NCI-H2107 (cell line): ENCODE results near the gene SLC39A6.
"Not testable (repeated sequence)": the region's sequence is repeated elsewhere in the genome, so short reads cannot be mapped to it uniquely, and the experiment has no call there.

Experiments used
- DNase-seq: peaks from one replicate; lab custom pipeline; 2025; lab: John Stamatoyannopoulos, UW

Gene SLC39A6

DNA sequence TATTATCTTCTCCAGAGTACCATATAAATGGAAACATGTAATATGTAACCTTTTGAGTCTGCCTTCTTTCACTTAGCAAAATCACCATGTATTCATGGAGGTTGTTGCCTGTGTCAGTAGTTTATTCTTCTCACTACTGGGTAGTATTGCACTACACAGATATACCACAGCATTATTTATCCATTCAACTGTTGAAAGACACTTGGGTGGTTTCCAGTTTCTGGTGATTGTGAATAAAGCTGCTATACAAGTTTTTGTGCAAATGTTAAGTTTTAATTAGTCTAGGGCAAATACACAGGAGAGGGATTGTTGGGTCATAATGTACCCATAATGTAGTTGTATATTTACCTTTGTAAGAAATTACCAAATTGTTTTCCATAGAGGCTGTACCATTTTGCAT lies 32.2 kb downstream of the SLC39A6 start:
- DNase-seq, result no peak

DNA sequence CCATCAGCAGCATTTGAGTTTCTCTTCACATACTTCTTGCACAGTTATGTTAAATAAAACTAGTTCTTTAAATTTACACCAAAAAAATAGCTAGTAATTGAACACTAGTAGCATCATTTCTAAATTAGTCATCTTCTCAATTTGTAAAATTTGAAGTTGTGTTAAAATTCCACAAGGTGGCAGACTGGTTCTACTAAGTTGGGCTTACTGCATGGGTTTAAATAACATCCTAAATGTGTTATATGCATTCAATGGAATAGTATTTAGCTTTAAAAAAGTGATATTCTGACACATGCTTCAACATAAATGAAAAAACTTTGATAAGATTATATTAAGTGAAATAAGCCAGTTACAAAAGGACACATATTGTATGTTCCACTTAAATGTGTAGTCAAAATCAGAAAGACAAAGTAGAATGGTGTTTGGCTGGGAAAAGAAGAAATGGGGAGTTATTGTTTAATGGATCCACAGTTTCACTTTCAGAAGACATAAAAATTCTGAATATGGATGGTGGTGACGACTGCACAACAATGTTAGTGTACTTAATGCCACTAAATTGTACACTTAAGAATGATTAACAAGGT lies 33.1 kb downstream of the SLC39A6 start:
- DNase-seq, result peak; percentile 53

DNA sequence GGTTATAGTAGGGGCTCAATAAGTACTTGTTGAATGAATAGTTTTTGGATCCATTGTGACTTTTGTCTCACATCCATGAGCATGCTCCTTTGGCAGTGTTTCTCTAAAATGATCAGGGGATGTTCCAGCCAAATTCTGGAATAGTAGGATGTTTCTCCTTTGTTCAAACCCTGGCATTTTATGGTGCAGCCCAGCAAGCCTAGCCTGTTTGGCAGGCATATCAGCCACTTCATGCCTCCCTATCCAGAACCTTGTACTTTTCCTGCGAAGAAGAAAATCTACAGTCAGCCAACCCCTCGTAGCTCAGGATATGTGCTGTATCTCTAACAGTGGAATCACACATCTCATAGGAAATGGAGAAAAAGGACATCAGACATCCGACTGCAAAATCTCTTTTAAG lies 34.7 kb downstream of the SLC39A6 start:
- no peak for DNase-seq

DNA sequence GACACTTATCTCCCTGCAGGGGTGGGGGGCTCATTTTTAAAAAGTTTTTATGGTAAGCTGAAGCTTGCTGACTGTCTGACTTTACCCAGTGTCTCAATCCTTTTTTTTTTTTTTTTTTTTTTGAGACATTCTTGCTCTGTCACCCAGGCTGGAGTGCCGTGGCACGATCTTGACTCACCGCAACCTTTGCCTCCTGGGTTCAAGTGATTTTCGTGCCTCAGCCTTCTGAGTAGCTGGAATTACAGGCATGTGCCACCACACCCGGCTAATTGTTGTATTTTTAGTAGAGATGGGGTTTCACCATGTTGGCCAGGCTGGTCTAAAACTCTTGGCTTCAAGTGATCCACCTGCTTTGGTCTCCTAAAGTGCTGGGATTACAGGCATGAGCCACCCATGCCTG lies 37.0 kb downstream of the SLC39A6 start:
- not testable (repeated sequence) for DNase-seq

DNA sequence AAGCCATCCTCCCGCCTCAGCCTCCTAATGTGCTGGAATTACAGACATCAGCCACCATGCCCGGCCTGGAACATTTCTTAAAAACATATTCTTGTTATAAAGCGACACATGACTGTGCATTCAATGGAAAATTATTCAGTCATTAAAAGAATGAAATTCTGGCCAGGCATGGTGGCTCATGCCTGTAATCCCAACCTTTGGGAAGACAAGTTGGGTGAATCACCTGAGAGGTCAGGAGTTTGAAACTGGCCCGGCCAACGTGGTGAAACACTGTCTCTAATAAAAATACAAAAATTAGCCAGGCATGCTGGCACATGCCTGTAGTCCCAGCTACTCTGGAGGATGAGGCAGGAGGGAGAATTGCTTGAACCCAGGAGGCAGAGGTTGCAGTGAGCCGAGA lies 40.1 kb downstream of the SLC39A6 start:
- no peak for DNase-seq

DNA sequence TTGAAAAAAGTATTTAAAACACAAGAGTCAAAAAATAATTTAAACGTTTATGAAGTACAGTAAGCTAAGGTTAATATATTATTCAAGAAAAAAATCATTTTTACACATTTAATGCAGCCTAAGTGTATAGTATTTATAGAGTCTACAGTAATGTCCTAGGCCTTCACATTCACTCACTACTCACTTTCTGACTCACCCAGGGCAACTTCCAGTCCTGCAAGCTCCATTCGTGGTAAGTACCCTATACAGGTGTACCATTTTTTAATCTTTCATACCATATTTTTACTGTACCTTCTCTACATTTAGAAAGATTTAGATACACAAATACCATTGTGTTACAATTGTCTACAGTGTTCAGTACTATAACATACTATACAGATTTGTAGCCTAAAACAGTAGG lies 40.9 kb downstream of the SLC39A6 start:
- DNase-seq, result no peak

DNA sequence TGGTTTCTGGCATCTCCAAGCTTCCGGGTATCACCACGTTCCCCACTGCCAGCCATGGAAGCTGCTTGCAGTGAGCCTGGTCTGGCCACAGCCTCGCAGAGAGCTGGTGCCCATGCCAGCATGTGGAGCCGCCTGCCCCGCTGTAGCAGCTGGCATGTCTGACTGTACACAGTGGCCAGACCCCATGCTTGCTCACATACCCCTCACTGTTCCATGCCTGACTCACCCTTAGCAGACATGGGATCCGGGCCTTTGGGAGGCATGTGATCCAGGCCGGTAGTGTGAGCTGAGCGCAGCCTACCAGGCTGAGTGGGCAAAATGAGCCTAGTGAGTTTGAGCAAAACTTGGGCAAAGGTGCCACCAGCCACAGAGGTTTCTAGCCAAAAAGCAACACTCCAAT lies 43.0 kb downstream of the SLC39A6 start:
- DNase-seq, result no peak

DNA sequence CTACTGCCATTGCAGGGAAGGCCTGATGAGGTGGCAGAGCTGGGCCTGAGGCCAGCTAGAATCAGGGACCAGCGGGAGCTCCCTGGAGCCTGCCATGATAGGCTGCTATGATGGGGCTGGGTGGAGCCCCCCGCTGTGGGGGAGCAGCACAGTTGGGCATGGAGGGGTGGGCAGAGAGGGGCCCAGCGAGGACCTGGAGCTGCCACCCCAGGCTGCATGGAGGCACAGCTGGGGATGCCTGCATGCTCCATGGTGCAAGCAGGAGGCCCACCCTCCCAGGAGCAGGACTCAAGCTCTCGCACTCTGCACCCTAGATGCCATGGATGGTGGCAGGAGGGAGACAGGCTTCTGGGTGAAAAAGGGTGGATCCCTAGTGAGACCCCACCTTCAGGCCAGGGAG lies 43.9 kb downstream of the SLC39A6 start:
- no peak for DNase-seq

DNA sequence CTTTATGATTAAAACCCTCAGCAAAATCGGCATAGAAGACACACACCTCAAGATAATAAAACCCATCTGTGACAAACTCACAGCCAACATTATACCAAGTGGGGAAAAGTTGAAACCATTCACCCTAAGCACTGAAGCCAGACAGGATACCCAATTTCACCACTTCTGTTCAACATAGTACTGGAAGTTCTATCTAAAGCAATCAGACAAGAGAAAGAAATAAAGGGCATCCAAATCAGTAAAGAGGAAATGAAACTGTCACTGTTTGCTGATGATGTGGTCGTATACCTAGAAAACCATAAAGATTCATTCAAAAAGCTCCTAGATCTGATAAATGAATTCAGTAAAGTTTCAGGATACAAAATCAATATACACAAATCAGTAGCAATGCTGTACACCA lies 45.4 kb downstream of the SLC39A6 start:
- DNase-seq, result no peak

DNA sequence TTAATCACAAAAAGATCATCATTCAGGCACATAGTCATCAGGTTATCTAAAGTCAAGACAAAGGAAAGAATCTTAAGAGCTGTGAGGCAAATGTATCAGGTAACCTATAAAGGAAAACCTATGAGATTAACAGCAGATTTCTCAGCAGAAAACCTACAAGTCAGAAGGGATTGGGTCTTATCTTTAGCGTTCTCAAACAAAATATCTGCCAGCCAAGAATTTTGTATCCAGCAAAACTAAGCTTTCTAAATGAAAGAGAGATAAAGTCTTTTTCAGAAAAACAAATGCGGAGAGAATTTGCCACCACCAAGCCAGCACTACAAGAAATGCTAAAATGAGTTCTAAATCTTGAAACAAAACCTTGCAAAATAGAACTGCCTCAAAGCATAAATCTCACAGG lies 48.0 kb downstream of the SLC39A6 start:
- not testable (repeated sequence) for DNase-seq

DNA sequence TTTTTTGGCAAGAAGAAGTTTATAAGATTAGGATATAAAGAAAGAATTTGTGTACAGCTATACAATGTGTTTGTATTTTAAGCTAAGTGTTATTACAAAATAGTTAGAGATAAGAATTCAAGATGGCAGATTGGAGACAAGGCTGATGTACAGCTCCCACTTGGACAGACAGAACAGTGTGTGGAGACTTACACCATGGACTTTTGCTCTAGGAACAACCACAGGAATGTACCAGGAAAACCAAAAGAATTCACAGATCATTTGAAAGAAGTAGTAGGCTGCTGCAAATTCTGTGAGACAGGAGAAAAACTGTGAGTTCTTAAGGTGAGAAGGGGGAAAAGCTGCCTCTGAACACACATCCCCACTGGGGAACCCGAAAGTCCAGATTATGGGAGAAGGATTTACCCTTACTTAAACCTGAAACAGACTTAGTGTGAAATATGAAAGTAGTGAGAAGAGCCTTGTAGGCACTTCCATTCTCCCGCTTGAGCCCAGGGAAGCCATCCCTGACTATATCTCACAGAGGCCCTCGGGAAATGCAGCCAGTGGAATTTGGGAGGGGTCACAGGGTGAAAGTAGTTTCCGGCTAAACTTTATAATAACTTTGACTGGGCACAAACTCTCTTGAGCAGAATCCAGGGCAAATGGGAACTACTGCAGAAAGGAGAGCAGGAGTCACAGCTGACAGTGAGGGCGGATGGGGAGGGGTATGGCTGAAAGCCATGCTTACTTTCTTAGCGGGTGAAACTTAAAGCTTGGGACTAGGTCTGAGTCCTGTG lies 50.2 kb downstream of the SLC39A6 start:
- DNase-seq, result no peak

DNA sequence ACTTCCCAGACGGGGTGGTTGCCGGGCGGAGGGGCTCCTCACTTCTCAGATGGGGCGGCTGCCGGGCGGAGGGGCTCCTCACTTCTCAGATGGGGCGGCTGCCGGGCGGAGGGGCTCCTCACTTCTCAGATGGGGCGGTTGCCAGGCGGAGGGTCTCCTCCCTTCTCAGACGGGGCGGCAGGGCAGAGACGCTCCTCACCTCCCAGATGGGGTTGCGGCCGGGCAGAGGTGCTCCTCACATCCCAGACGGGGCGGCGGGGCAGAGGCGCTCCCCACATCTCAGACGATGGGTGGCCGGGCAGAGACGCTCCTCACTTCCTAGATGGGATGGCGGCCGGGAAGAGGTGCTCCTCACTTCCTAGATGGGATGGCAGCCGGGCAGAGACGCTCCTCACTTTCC lies 51.4 kb downstream of the SLC39A6 start:
- not testable (repeated sequence) for DNase-seq

DNA sequence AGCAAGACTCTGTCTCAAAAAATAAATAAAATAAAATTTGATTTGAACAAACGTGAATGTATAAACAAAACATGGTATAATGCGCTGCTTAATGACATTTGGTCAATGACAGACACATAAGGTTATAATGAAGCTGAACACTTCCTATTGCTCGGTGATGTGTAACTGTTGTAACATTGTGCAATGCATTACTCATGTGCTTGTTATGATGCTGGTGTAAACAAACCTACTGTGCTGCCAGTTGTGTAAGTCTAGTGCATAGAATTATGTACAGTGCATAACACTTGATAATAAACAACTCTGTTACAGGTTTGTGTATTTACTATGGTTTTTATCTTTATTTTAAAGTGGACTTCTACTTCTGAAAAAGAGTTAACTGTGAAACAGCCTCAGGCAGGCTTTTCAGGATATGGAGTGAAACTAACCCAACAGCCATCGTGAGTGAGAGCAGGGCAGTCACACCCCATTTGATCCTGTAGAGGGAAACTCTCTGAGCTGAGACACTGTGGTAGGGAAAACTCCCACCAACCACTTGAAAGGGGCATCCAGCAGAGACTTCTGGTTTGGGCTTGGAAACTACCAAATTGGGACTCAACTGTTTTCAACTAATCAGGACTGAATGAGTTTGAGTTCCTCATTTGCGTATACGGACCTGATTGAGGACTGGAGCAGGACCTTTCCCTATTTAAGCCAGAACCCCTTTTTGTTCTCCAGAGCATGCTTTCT lies 53.1 kb downstream of the SLC39A6 start:
- peak; percentile 10 for DNase-seq

DNA sequence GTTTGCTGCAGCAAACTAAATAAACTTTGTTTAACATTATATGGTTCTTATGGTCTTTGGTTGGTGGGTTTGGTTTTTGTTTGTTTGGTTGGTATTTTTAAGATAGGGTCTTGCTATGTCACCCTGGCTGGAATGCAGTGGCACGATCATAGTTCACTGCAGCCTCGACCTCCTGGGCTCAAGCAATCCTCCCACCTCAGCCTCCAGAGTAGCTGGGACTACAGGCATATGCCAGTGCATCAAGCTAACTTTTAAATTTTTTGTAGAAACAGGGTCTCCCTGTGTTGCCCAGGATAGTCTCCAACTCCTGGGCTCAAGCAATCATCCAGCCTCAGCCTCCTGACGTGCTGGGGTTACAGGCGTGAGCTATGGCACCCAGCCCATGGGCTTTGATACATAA lies 54.7 kb downstream of the SLC39A6 start:
- no peak for DNase-seq

DNA sequence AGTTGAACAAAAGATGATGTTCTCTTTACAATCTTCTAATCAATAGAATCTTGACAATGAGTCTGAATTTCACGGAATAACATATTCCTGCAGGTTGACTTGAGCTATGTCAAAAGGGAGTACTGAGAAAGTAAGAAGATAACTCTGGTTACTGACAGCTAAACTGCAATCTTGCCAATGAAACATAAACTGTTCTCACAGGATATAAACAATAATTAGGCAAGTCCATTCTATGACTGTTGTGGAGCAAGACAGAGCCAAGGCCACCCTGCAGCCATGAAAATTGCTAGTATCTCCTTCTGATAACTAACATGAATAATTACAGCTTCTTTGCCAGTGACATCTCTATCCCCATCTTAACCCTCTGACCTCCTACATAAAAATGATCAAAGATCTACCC lies 55.5 kb downstream of the SLC39A6 start:
- DNase-seq, result no peak

DNA sequence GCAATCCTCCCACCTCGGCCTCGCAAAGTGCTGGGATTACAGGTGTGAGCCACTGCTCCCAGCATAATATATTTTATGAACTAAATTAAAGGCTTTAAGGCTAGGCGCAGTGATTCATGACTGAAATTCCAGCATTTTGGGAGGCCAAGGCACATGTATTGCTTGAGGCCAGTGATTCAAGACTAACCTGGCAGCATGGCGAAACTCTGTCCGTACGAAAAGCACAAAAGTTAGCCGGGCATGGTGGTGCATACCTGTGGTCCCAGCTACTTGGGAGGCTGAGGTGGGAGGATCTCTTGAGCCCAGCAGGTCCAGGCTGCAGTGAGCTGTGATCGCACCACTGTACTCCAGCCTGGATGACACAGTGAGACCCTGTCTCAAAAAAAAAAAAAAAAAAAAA lies 56.7 kb downstream of the SLC39A6 start:
- DNase-seq, result not testable (repeated sequence)

DNA sequence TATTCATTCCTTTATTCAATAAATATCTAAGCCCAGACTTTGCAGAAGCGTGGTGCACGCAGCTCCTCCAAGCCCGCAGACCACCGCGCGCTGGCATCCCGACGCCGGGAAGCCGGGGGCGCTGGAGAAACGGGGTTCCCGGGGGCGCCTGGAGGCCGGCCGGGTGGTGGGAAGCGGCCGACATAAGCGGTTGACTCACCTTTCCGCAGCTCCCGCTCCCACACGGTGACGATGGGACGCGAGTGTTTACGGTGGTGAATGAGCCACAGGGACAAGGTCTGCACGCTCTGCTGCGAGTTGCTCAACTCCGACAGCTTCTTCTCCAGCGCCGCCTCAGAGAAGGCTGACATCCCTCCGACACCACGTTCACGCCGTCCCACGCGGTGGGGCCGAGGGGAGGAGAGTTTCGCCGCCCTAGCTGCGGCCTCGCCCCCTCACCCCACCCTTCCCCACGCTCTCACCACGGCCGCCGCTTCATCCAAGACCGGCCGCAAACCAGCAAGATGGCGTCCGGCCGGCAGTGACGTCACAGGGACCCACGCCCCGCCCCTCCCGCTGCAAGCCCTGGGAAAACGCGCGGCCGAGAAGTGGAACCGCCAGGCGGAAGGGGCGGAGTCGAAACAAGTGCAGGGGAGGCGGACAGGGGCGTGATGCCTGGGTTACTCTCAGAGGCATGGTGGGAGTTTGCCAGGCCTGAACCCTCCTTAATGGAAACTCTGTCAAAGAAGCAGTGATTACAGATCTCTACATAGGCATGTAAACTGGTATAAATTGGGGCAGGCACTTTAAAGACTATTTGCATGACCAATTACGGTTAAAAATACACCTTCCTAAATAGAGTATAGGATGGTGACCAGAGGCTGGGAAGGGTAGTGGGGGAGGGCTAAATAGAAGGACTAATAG lies 61.8 kb downstream of the SLC39A6 start, which contains the start of gene RPRD1A:
Gene RPRD1A (minus strand): TSS at position 505 of the 903 bp plus-strand sequence. CDS start 155 bp downstream, at position 350.
- DNase-seq, result peak; percentile 94

DNA sequence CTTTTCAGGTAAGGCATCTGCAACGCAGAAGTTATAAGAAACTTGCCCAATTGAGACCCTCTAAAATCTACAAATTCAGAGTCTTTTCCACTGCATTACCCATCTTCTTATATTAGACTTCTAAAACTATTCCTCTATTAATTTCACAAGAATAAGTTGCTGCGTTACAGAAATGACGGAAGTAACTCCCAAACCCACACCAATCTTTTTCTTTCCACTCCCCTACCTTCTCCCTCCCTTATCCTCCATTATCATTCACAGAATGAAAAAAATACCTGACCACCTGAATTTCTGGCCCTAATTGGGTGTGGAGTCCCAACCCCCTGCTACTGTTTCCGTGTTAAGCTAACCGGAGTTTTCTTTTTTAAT lies 62.5 kb downstream of the SLC39A6 start:
- DNase-seq, result no peak

DNA sequence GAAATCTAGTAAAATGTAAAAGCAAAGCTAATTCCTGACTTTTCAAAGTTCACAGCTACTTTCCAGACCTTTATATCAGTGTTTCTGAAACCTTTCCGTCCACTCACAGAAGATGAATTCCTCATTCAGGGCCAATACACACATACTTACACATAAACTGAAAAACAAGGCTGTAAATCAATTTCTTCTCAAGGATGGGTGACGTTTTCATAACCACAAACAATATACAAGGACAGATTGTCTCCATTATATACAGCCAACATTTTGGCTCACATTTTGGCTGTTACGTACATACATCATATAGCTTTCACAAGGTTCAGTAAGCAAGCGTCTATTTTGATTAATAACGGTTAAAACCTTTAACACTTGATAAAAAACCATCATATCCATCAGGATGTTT lies 63.1 kb downstream of the SLC39A6 start:
- no peak for DNase-seq

DNA sequence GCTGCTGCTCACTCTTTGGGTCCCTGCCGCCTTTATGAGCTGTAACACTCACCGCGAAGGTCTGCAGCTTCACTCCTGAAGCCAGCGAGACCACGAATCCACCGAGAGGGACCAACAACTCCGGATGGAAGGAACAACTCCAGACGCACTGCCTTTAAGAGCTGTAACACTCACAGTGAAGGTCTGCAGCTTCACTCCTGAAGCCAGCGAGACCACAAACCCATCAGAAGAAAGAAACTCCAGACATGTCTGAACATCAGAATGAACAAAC lies 64.4 kb downstream of the SLC39A6 start:
- not testable (repeated sequence) for DNase-seq

DNA sequence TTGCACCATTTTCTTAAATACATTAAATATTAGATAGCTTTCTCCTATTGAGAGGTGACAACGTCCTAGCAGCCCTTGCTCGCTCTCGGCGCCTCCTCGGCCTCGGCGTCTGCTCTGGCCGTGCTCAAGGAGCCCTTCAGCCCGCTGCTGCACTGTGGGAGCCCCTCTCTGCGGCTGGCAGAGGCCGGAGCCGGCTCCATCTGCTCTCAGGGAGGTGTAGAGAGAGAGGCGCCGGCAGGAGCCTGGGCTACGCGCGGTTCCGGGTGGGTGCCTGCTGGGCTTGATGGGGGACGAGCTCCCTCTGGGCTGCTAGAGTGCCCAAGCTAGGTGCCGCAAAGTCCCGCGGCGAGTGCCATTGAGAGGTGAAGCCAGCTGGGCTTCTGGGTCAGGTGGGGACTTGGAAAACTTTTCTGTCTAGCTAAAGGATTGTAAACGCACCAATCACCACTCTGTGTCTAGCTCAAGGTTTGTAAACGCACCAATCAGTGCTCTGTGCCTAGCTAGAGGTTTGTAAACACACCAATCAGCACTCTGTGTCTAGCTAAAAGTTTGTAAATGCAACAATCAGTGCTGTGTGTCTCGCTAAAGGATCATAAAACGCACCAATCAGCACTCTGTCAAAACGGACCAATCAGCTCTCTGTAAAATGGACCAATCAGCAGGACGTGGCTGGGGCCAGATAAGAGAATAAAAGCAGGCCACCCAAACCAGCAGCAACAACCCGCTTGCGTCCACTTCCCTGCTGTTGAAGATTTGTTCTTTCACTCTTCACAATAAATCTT lies 64.9 kb downstream of the SLC39A6 start:
- no peak for DNase-seq

DNA sequence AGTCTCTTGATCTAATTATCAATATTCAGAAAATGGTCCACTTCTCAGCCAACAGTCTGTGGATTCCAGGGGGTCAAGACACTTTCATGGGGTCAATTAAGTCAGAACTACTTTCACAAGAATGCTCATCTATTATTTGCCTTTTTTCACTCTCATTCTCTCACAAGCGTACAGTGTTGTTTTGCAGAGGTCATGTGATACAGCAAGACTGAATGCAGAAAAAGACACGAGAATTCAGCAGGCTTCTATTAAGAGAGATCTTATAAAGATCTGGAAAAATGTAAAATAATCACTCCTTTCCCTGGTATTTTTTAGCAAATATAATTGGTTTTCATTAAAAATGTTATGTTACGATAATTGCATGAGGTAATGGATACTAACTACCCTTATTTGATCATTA lies 70.5 kb downstream of the SLC39A6 start:
- DNase-seq, result no peak
